Measurements from ENCODE around the gene SALL4.
"Not testable (repeated sequence)": the region's sequence is repeated elsewhere in the genome, so short reads cannot be mapped to it uniquely, and the experiment has no call there.

Gene SALL4

GRCh38 chr20:51801122-51801822 is 1.0 kb downstream of the SALL4 start:
- no peak for DNase-seq

GRCh38 chr20:51800872-51801121 is 1.5 kb downstream of the SALL4 start:
- no peak for DNase-seq

GRCh38 chr20:51800060-51800871 is 2.1 kb downstream of the SALL4 start:
- peak; percentile 53 for DNase-seq

GRCh38 chr20:51799401-51799860 is 2.9 kb downstream of the SALL4 start:
- DNase-seq: no peak

GRCh38 chr20:51797357-51798025 is 4.8 kb downstream of the SALL4 start:
- no peak for DNase-seq

GRCh38 chr20:51796340-51796739 is 6.0 kb downstream of the SALL4 start:
- no peak for DNase-seq

- no peak for DNase-seq
Observed at GRCh38 chr20:51792960-51793359, 9.4 kb downstream of the SALL4 start.

GRCh38 chr20:51791626-51792025 is 10.7 kb downstream of the SALL4 start:
- no peak for DNase-seq

GRCh38 chr20:51790256-51790655 is 12.1 kb downstream of the SALL4 start:
- no peak for DNase-seq

- no peak for DNase-seq
Observed at GRCh38 chr20:51789434-51789833, 12.9 kb downstream of the SALL4 start.

GRCh38 chr20:51788822-51789221 is 13.5 kb downstream of the SALL4 start:
- no peak for DNase-seq

- DNase-seq: no peak
Observed at GRCh38 chr20:51784299-51784698, 18.0 kb downstream of the SALL4 start.

- not testable (repeated sequence) for DNase-seq
Observed at GRCh38 chr20:51778229-51778759, 24.0 kb downstream of the SALL4 start.

- no peak for DNase-seq
Observed at GRCh38 chr20:51775241-51775640, 27.1 kb downstream of the SALL4 start.

- no peak for DNase-seq
Observed at GRCh38 chr20:51772236-51772635, 30.1 kb downstream of the SALL4 start.

- no peak for DNase-seq
Observed at GRCh38 chr20:51769976-51770615, 32.2 kb downstream of the SALL4 start.

GRCh38 chr20:51768759-51769517 is 33.4 kb downstream of the SALL4 start:
- DNase-seq: no peak

- DNase-seq: no peak
Observed at GRCh38 chr20:51767867-51768758, 34.2 kb downstream of the SALL4 start, which contains the start of gene ATP9A. Gene ATP9A (minus strand): TSS chr20:51768390. CDS start chr20:51768369, 21 bp downstream.

GRCh38 chr20:51766994-51767866 is 35.1 kb downstream of the SALL4 start:
- peak; percentile 65 for DNase-seq

- not testable (repeated sequence) for DNase-seq
Observed at GRCh38 chr20:51765381-51765780, 36.9 kb downstream of the SALL4 start.

All from CD4-positive, alpha-beta T cell treated with Interleukin-17A for 1 hour (primary cell).